UCSD-AML1 (cell line): ENCODE measurements around the gene KCNG1.

Experiments used
- DNase-seq: peaks from one replicate; lab custom pipeline; 2025; ENCODE audit not compliant: unreplicated experiment; lab: John Stamatoyannopoulos, UW

Gene KCNG1

GRCh38 chr20:51013577-51014330, 9.2 kb downstream of the KCNG1 start:
- DNase-seq, result no peak

- no peak for DNase-seq
These were observed 10.6 kb downstream of the KCNG1 start for GRCh38 chr20:51012357-51012756.

GRCh38 chr20:51011479-51011878, 11.4 kb downstream of the KCNG1 start:
- DNase-seq, result no peak

GRCh38 chr20:51010932-51011331, 12.0 kb downstream of the KCNG1 start:
- no peak for DNase-seq

GRCh38 chr20:51010043-51010365, 12.9 kb downstream of the KCNG1 start:
- no peak for DNase-seq

GRCh38 chr20:51009303-51010042, 13.4 kb downstream of the KCNG1 start:
- no peak for DNase-seq

- no peak for DNase-seq
These were observed 14.2 kb downstream of the KCNG1 start for GRCh38 chr20:51008718-51009117.

- DNase-seq, result no peak
These were observed 17.7 kb downstream of the KCNG1 start for GRCh38 chr20:51005214-51005613.

- DNase-seq, result no peak
These were observed 18.1 kb downstream of the KCNG1 start for GRCh38 chr20:51004781-51005180.

GRCh38 chr20:51004305-51004727, 18.6 kb downstream of the KCNG1 start:
- DNase-seq, result no peak

GRCh38 chr20:51003753-51004152, 19.2 kb downstream of the KCNG1 start:
- DNase-seq, result no peak

- no peak for DNase-seq
These were observed 20.3 kb downstream of the KCNG1 start for GRCh38 chr20:51002633-51003032.

GRCh38 chr20:51001430-51002265, 21.3 kb downstream of the KCNG1 start:
- no peak for DNase-seq

GRCh38 chr20:50999355-50999754, 23.6 kb downstream of the KCNG1 start:
- no peak for DNase-seq

GRCh38 chr20:50996901-50997865, 25.7 kb downstream of the KCNG1 start:
- no peak for DNase-seq

- DNase-seq, result no peak
These were observed 27.4 kb downstream of the KCNG1 start for GRCh38 chr20:50995506-50995905.

- DNase-seq, result no peak
These were observed 29.0 kb downstream of the KCNG1 start for GRCh38 chr20:50993876-50994275.

- peak; percentile 27 for DNase-seq
These were observed 30.0 kb downstream of the KCNG1 start for GRCh38 chr20:50992733-50993457.

GRCh38 chr20:50992336-50992732, 30.6 kb downstream of the KCNG1 start:
- no peak for DNase-seq

- DNase-seq, result no peak
These were observed 31.8 kb downstream of the KCNG1 start for GRCh38 chr20:50991076-50991475.
